Measurements from ENCODE around the gene TNFRSF14. TPM values are rescaled to one million over a fixed set of nuclear protein-coding genes. Genes with fewer than 3 reads are reported as not detected.

Gene TNFRSF14
- polyA plus RNA-seq, 2 of the 4 experiments (the other 2 are of a cell fraction) = 0.16 to 0.25 TPM

DNA sequence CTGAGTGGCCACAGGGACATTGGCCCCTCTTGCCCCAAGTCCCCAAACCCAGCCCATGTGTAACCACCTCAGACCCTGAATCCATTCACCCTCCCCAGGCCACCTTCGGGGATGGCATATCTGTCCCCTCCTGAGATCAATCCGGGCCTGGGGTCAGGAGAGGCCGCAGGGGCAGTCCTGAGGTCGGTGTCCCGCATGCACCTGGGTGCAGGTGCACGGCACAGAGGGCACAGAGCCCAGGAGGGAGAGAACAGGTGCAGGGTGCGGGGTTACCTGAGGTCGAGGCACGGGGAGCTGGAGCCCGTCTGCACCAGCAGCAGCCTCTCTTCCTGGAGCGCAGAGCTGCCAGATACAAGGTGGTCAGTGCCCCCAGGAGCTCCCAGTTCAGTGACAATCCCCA is 46.6 kb upstream of the TNFRSF14 start:
- 86% methylated on average over 5 of the region's 11 CpGs for WGBS (ENCODE audit: missing lambda C conversion rate)
- POLR2A ChIA-PET = no interaction called here
- Histone ChIP-seq H3K4me2 (no peak overlapping the region), H3K9me3 (no peaks in the 10 kb centered on the region), H3K27ac (no peak overlapping the region), H3K4me1 (no peaks in the 10 kb centered on the region), H3K4me3 (no peak overlapping the region)
- DNase-seq (ENCODE audit: low read depth in 1 of 2, low spot score in 1 of 2) (no peak), FAIRE-seq (no peak), ATAC-seq (no peak)
- TF ChIP-seq GATA3 (IDR thresholded peaks at IDR 0.05; ENCODE audit: borderline replicate concordance) (no peak), EP300 (IDR thresholded peaks at IDR 0.05) (no peak), RNF2 (IDR thresholded peaks at IDR 0.05; ENCODE audit: borderline replicate concordance, low read depth) (no peak), SREBF2 (IDR thresholded peaks at IDR 0.05) (no peak), HMGXB4 (CRISPR knock-in tag; IDR thresholded peaks at IDR 0.05; ENCODE audit: borderline replicate concordance) (no peak), RARB (CRISPR knock-in tag; IDR thresholded peaks at IDR 0.05) (no peak), PHF8 (IDR thresholded peaks at IDR 0.05; ENCODE audit: borderline replicate concordance, low read depth) (no peak), CBX2 (IDR thresholded peaks at IDR 0.05; ENCODE audit: borderline replicate concordance, low read depth) (no peak), FOXS1 (CRISPR knock-in tag; IDR thresholded peaks at IDR 0.05) (no peak), TFCP2L1 (CRISPR knock-in tag; IDR thresholded peaks at IDR 0.05) (no peak), ESRRA (IDR thresholded peaks at IDR 0.05; ENCODE audit: borderline replicate concordance, low read length) (no peak), JUN (IDR thresholded peaks at IDR 0.05) (no peak), HDAC2 (IDR thresholded peaks at IDR 0.05) (no peak), RAD21 (conservative IDR thresholded peaks at IDR 0.05 in 1 of 2, IDR thresholded peaks at IDR 0.05 in 1 of 2) (no peak)
- TF ChIP-seq, protein P1, sequence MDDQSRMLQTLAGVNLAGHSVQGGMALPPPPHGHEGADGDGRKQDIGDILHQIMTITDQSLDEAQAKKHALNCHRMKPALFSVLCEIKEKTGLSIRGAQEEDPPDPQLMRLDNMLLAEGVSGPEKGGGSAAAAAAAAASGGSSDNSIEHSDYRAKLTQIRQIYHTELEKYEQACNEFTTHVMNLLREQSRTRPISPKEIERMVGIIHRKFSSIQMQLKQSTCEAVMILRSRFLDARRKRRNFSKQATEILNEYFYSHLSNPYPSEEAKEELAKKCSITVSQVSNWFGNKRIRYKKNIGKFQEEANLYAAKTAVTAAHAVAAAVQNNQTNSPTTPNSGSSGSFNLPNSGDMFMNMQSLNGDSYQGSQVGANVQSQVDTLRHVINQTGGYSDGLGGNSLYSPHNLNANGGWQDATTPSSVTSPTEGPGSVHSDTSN (IDR thresholded peaks at IDR 0.05) = no peak
- TF ChIP-seq, protein P2, sequence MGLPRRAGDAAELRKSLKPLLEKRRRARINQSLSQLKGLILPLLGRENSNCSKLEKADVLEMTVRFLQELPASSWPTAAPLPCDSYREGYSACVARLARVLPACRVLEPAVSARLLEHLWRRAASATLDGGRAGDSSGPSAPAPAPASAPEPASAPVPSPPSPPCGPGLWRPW (IDR thresholded peaks at IDR 0.05) = no peak
- CTCF ChIA-PET = interaction anchor here (0.5 to 1.3 kb wide), 4 partner anchors 10 to 284 kb away, joined by 3 read pairs; no protein-coding TSS in a partner anchor

GRCh38 chr1:2510366-2511155 is 45.6 kb upstream of the TNFRSF14 start:
- Histone ChIP-seq H3K4me1 (no peaks in the 10 kb centered on the region), H3K9me3 (no peaks in the 10 kb centered on the region), H3K4me3 (no peak overlapping the region), H3K27ac (no peak overlapping the region), H3K4me2 (no peak overlapping the region)
- POLR2A ChIA-PET = no interaction called here
- 96% methylated on average over 12 of the region's 27 CpGs for WGBS (ENCODE audit: missing lambda C conversion rate)
- no peak for FAIRE-seq
- no peak for ATAC-seq
- no peak for DNase-seq (ENCODE audit: low read depth in 1 of 2, low spot score in 1 of 2)
- TF ChIP-seq RFX5 (IDR thresholded peaks at IDR 0.05) (no peak), EHMT2 (IDR thresholded peaks at IDR 0.05; ENCODE audit: low read depth) (no peak), RARB (CRISPR knock-in tag; IDR thresholded peaks at IDR 0.05) (no peak), BHLHE40 (IDR thresholded peaks at IDR 0.05; ENCODE audit: low read depth, low read length) (no peak), TP53 (CRISPR knock-in tag; IDR thresholded peaks at IDR 0.05) (no peak), CBX2 (IDR thresholded peaks at IDR 0.05; ENCODE audit: borderline replicate concordance, low read depth) (no peak), REST (IDR thresholded peaks at IDR 0.05) (no peak), ESRRA (IDR thresholded peaks at IDR 0.05; ENCODE audit: borderline replicate concordance, low read length) (no peak), BCL3 (IDR thresholded peaks at IDR 0.05) (no peak), HOXA7 (CRISPR knock-in tag; IDR thresholded peaks at IDR 0.05) (no peak), JUNB (IDR thresholded peaks at IDR 0.05) (no peak), SREBF2 (IDR thresholded peaks at IDR 0.05) (no peak), MAFK (IDR thresholded peaks at IDR 0.05; ENCODE audit: partially characterized antibody) (no peak)
- TF ChIP-seq, protein P3, sequence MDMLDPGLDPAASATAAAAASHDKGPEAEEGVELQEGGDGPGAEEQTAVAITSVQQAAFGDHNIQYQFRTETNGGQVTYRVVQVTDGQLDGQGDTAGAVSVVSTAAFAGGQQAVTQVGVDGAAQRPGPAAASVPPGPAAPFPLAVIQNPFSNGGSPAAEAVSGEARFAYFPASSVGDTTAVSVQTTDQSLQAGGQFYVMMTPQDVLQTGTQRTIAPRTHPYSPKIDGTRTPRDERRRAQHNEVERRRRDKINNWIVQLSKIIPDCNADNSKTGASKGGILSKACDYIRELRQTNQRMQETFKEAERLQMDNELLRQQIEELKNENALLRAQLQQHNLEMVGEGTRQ (IDR thresholded peaks at IDR 0.05) = no peak
- TF ChIP-seq, protein P4, sequence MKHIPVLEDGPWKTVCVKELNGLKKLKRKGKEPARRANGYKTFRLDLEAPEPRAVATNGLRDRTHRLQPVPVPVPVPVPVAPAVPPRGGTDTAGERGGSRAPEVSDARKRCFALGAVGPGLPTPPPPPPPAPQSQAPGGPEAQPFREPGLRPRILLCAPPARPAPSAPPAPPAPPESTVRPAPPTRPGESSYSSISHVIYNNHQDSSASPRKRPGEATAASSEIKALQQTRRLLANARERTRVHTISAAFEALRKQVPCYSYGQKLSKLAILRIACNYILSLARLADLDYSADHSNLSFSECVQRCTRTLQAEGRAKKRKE (CRISPR knock-in tag; IDR thresholded peaks at IDR 0.05; ENCODE audit: low read depth) = no peak
- CTCF ChIA-PET = interaction anchor here (1.1 to 1.3 kb wide), 2 partner anchors 37 to 96 kb away, joined by 3 read pairs; no protein-coding TSS in a partner anchor

All from A549 (cell line).